Measurements from ENCODE around the gene TMEM250.

GRCh38 chr9:136140046-136140445 lies 21.4 kb upstream of the TMEM250 start:
- TF ChIP-seq CTCF (conservative IDR thresholded peaks at IDR 0.05; ENCODE audit: low read depth, low read length) (no peak), EZH2 (IDR thresholded peaks at IDR 0.05; ENCODE audit: borderline replicate concordance, low read depth, low read length, poor library complexity, severe bottlenecking) (no peak)
